Neuron (in vitro differentiated cells): ENCODE measurements around the gene ARID5A.
"Not testable (repeated sequence)": the region's sequence is repeated elsewhere in the genome, so short reads cannot be mapped to it uniquely, and the experiment has no call there.

Source experiments
- H2AFZ ChIP-seq: one replicate; pipeline ENCODE4 v1.6.1; 2013; ENCODE audit warnings: low read depth, mild to moderate bottlenecking, inconsistent platforms, low read length, moderate library complexity
- H3K27me3 ChIP-seq: one replicate; pipeline ENCODE4 v1.6.1; 2013; ENCODE audit warnings: low read length; ENCODE audit not compliant: insufficient read depth
- H3K36me3 ChIP-seq: one replicate; pipeline ENCODE4 v1.6.1; 2013; ENCODE audit warnings: low read length; ENCODE audit not compliant: insufficient read depth
- H3K4me1 ChIP-seq: one replicate; pipeline ENCODE4 v1.6.1; 2013; ENCODE audit warnings: low read length; ENCODE audit not compliant: insufficient read depth
- H3K4me3 ChIP-seq: 2 replicates; pipeline ENCODE4 v1.5.1; 2013; ENCODE audit warnings: mild to moderate bottlenecking, low read length, moderate library complexity
- H3K9me3 ChIP-seq: one replicate; pipeline ENCODE4 v1.6.1; 2013; ENCODE audit warnings: low read length

ARID5A gene

GRCh38 chr2:96555146-96555610 is 18.6 kb downstream of the ARID5A start:
- no peaks in the 10 kb centered on the region for H3K4me1 ChIP-seq
- no peaks in the 10 kb centered on the region for H3K36me3 ChIP-seq
- H3K4me3 ChIP-seq: no peak overlapping the region
- no peaks in the 10 kb centered on the region for H3K27me3 ChIP-seq
- H3K9me3 ChIP-seq: no peaks in the 10 kb centered on the region
- H2AFZ ChIP-seq: no peak overlapping the region

GRCh38 chr2:96556441-96557330 is 20.1 kb downstream of the ARID5A start:
- H3K9me3 ChIP-seq: no peaks in the 10 kb centered on the region
- H3K27me3 ChIP-seq: no peaks in the 10 kb centered on the region
- no peaks in the 10 kb centered on the region for H3K36me3 ChIP-seq
- no peak overlapping the region for H2AFZ ChIP-seq
- H3K4me1 ChIP-seq: no peaks in the 10 kb centered on the region
- H3K4me3 ChIP-seq: no peak overlapping the region

DNA sequence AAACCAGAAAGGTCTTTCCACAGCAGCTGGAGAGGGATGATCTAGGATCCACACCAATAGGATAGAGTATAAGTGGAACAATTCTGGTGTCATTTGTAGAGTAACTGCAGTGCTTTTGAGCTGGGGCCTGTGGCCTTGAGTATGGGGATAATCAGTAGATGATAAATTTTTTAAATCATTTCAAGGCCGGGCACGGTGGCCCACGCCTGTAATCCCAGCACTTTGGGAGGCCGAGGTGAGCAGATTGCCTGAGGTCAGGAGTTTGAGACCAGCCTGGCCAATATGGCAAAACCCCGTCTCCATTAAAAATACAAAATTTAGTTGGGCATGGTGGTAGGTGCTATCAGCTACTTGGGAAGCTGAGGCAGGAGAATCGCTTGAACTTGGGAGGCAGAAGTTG is 20.9 kb downstream of the ARID5A start:
- H3K9me3 ChIP-seq, H3K4me1 ChIP-seq, H3K36me3 ChIP-seq, H2AFZ ChIP-seq, H3K4me3 ChIP-seq, H3K27me3 ChIP-seq: not testable (repeated sequence)

GRCh38 chr2:96558061-96558460 is 21.5 kb downstream of the ARID5A start:
- no peaks in the 10 kb centered on the region for H3K27me3 ChIP-seq
- no peaks in the 10 kb centered on the region for H3K36me3 ChIP-seq
- no peak overlapping the region for H2AFZ ChIP-seq
- H3K4me3 ChIP-seq: no peak overlapping the region
- H3K9me3 ChIP-seq: no peaks in the 10 kb centered on the region
- no peaks in the 10 kb centered on the region for H3K4me1 ChIP-seq

DNA sequence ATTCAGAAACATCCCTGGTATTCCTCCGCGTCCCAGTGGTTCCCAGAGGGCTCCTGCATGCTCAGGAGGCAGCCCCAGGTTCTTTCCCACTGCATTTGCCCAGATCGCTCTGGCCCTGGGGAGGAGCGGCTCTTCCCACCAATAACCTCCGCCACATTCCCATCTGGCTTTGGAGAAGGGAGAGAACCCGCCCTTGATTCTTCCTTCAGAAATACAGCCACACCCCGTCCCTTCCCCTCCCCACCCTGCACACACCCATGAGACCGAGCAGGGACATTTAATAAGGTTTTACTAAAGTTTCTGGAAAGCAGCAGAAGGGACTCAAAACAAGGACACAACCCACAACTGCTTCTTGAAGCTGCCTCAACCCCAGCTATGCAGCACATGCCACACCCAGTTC is 21.9 kb downstream of the ARID5A start:
- Histone ChIP-seq H3K9me3 (no peaks in the 10 kb centered on the region), H2AFZ (no peak overlapping the region), H3K36me3 (no peaks in the 10 kb centered on the region), H3K27me3 (no peaks in the 10 kb centered on the region), H3K4me3 (no peak overlapping the region), H3K4me1 (no peaks in the 10 kb centered on the region)

DNA sequence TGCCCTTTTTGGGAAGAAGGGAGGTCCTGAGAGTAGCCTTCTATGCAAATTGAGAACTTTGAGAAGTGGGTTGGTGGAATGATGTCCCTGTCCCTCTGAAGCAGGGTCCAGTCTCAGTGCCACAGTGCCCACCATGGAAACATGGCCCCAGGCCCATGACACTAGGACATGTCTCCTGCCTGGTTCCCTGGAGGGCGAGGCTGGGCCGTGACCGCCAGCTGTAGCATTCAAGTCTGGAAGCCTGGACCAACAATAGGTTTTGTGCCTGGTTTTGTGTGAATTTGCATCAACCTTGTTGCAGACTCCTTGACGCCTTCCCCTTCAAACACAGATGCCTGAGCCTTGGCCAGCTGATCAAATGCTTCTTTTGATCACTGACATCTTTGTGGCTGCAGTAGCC is 27.5 kb downstream of the ARID5A start:
- Histone ChIP-seq H2AFZ (no peak overlapping the region), H3K27me3 (no peaks in the 10 kb centered on the region), H3K4me3 (no peak overlapping the region), H3K4me1 (peaks cover 7% of the 10 kb centered on the region), H3K9me3 (no peaks in the 10 kb centered on the region), H3K36me3 (no peaks in the 10 kb centered on the region)

DNA sequence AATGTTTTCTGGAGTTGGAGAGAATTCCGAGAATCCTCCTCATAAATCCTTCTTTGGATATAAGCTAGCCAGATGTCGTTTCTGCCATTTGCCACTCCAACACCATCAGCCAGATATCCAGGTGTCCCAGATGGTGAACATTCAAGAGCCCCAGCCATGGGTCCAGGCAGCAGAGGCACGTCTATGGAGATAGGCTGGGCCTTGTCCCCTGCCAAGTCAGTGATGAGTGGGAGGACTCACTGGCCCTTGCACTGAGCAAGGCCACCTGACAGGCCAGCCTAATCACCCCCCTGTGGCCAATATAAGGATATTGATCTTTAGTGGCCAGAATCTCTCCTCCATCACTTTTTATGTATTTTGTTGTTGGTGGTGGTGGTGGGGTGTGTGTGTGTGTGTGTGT is 28.0 kb downstream of the ARID5A start:
- Histone ChIP-seq H3K4me1 (peaks cover 7% of the 10 kb centered on the region), H3K36me3 (no peaks in the 10 kb centered on the region), H3K4me3 (no peak overlapping the region), H3K27me3 (no peaks in the 10 kb centered on the region), H2AFZ (no peak overlapping the region), H3K9me3 (no peaks in the 10 kb centered on the region)

- H3K36me3 ChIP-seq: no peaks in the 10 kb centered on the region
- H2AFZ ChIP-seq: no peak overlapping the region
- no peaks in the 10 kb centered on the region for H3K9me3 ChIP-seq
- peaks cover 7% of the 10 kb centered on the region for H3K4me1 ChIP-seq
- H3K4me3 ChIP-seq: no peak overlapping the region
- H3K27me3 ChIP-seq: no peaks in the 10 kb centered on the region
These were observed 28.6 kb downstream of the ARID5A start for GRCh38 chr2:96565111-96565510.

- Histone ChIP-seq H3K4me3 (no peak overlapping the region), H2AFZ (no peak overlapping the region), H3K27me3 (no peaks in the 10 kb centered on the region), H3K36me3 (no peaks in the 10 kb centered on the region), H3K9me3 (no peaks in the 10 kb centered on the region), H3K4me1 (peaks cover 7% of the 10 kb centered on the region)
These were observed 31.5 kb downstream of the ARID5A start for GRCh38 chr2:96568094-96568493.

DNA sequence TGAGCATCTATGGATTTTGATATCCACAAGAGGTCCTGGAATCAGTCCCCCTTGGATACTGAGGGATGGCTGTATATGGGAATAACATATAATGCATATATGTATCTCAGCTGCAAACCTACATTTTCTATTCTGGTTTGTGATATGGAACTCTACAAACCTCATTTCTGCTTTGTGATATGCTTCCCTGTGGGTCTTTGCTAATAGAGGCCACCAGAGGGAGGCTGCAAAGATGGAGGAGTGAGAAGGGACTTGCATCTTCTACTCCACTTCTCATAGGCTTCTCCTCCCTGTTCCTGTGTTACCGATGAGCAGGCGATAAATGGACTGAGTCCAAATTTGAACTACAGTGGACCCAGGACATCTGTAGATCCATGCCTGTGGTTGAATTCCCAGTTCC is 37.8 kb downstream of the ARID5A start:
- no peak overlapping the region for H3K4me3 ChIP-seq
- no peaks in the 10 kb centered on the region for H3K27me3 ChIP-seq
- peaks cover 1% of the 10 kb centered on the region for H3K9me3 ChIP-seq
- H2AFZ ChIP-seq: no peak overlapping the region
- no peaks in the 10 kb centered on the region for H3K36me3 ChIP-seq
- no peaks in the 10 kb centered on the region for H3K4me1 ChIP-seq

DNA sequence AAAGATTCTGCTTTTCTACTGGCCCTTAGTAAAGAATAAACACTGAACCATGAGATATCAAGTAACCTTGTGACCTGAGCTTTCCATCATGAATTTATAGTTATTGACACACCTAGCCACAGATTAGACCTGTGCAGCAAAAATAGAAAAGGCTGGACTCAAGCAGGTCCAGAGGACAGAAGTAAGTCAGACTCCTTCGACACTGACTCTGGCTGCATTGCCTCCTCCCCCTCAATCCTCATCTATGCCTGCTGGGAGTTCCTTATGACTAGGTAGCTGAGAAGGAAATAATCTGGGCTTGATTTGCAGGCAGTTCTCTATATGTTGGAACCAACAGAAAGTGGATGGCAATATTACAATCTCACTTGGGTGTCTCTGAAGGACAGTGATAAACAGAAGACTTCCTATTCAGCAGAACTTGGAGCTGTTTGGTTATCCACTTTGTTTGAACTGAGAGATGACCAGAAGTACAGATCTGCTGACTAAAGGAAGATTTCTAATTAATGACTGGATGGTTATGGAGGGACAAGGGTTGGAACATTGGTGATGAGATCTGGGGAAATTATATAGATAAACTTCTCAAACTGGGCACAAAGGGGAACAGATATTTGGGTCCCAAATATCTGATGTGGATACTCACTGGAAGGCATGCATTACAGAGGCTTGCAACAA is 39.4 kb downstream of the ARID5A start:
- peaks cover 1% of the 10 kb centered on the region for H3K9me3 ChIP-seq
- no peaks in the 10 kb centered on the region for H3K36me3 ChIP-seq
- H3K4me3 ChIP-seq: no peak overlapping the region

GRCh38 chr2:96577501-96577900 is 40.9 kb downstream of the ARID5A start:
- Histone ChIP-seq H3K27me3 (no peaks in the 10 kb centered on the region), H2AFZ (no peak overlapping the region), H3K9me3 (peaks cover 1% of the 10 kb centered on the region), H3K36me3 (no peaks in the 10 kb centered on the region), H3K4me3 (no peak overlapping the region), H3K4me1 (no peaks in the 10 kb centered on the region)

More for the DNA sequence above, 39.4 kb downstream of the ARID5A start:
- Histone ChIP-seq H2AFZ (no peak overlapping the region), H3K27me3 (no peaks in the 10 kb centered on the region), H3K4me1 (no peaks in the 10 kb centered on the region)

GRCh38 chr2:96578731-96579130 is 42.2 kb downstream of the ARID5A start:
- Histone ChIP-seq H3K9me3 (no peaks in the 10 kb centered on the region), H3K27me3 (no peaks in the 10 kb centered on the region), H3K4me3 (no peak overlapping the region), H3K4me1 (no peaks in the 10 kb centered on the region), H3K36me3 (no peaks in the 10 kb centered on the region), H2AFZ (no peak overlapping the region)
